Measurements from ENCODE around the gene CHST1. TPM values are rescaled to one million over a fixed set of nuclear protein-coding genes. Genes with fewer than 3 reads are reported as not detected.

The CHST1 gene
- total and polyA plus RNA-seq, 2 experiments from 2014 or later, result 0.84 to 2.7 TPM

GRCh38 chr11:45609337-45609736, 56.1 kb downstream of the CHST1 start (continued):
- TF ChIP-seq EZH2 (IDR thresholded peaks at IDR 0.05; ENCODE audit: low read depth, unreplicated experiment) (no peak), NANOG (IDR thresholded peaks at IDR 0.05; ENCODE audit: borderline replicate concordance) (no peak), ETS1 (IDR thresholded peaks at IDR 0.05) (no peak), POLR2AphosphoS5 (IDR thresholded peaks at IDR 0.05; ENCODE audit: low read depth) (no peak), ZNF114 (CRISPR knock-in tag; IDR thresholded peaks at IDR 0.05) (no peak), CREB1 (CRISPR knock-in tag; IDR thresholded peaks at IDR 0.05; ENCODE audit: low read depth) (no peak)

GRCh38 chr11:45607995-45608394, 57.4 kb downstream of the CHST1 start:
- H3K27me3 ChIP-seq (ENCODE audit: insufficient read depth), result no peaks in the 10 kb centered on the region
- no peak for ATAC-seq
- no peaks in the 10 kb centered on the region for H4K20me1 ChIP-seq (replicated peaks; ENCODE audit: insufficient read depth)
- H2AFZ ChIP-seq, result no peak overlapping the region
- H3K9me2 ChIP-seq (ENCODE audit: insufficient read depth), result 0 out of 2 replicates have a peak, but pooled peaks cover 4% of the 10 kb centered on the region
- H3K36me3 ChIP-seq (ENCODE audit: insufficient read depth), result no peaks in the 10 kb centered on the region
- no peak overlapping the region for H3K4me2 ChIP-seq
- Mint-ChIP-seq H3K27me3 (ENCODE audit: insufficient read depth, low read depth, poor library complexity) (peaks cover 5% of the 10 kb centered on the region), H3K36me3 (ENCODE audit: low read depth) (no peaks in the 10 kb centered on the region), H3K4me3 (no peak overlapping the region), H3K27ac (no peak overlapping the region), H3K9me3 (no peaks in the 10 kb centered on the region), H3K4me1 (peaks cover 20% of the 10 kb centered on the region)
- no peak for DNase-seq (ENCODE audit: low spot score)
- H3K4me3 ChIP-seq, result no peak overlapping the region
- H3F3A ChIP-seq (replicated peaks; ENCODE audit: low read depth), result no peaks in the 10 kb centered on the region
- H3K4me1 ChIP-seq (ENCODE audit: insufficient read depth), result peaks cover 9% of the 10 kb centered on the region
- H3K79me2 ChIP-seq (replicated peaks; ENCODE audit: insufficient read depth), result no peaks in the 10 kb centered on the region
- no peak overlapping the region for H3K27ac ChIP-seq (ENCODE audit: low read depth)
- TF ChIP-seq ZNF331 (CRISPR knock-in tag; IDR thresholded peaks at IDR 0.05; ENCODE audit: low read depth) (no peak), NANOG (IDR thresholded peaks at IDR 0.05; ENCODE audit: borderline replicate concordance) (no peak), CREB1 (CRISPR knock-in tag; IDR thresholded peaks at IDR 0.05; ENCODE audit: low read depth) (no peak), STAT1 (IDR thresholded peaks at IDR 0.05; ENCODE audit: unreplicated experiment) (no peak), POLR2AphosphoS5 (IDR thresholded peaks at IDR 0.05; ENCODE audit: low read depth) (no peak), ZNF114 (CRISPR knock-in tag; IDR thresholded peaks at IDR 0.05) (no peak), CTCF (conservative IDR thresholded peaks at IDR 0.05; ENCODE audit: low read depth in 2 of 2) (no peak), REST (IDR thresholded peaks at IDR 0.05; ENCODE audit: unreplicated experiment) (no peak), JUNB (IDR thresholded peaks at IDR 0.05; ENCODE audit: unreplicated experiment) (no peak), ETS1 (IDR thresholded peaks at IDR 0.05) (no peak)

Measured in GM23338 (cell line).